ENCODE data around the gene PRX.

- no peak for TF ChIP-seq CTCF (conservative IDR thresholded peaks at IDR 0.05; ENCODE audit: low read depth in 2 of 2)
- no peak for TF ChIP-seq REST (IDR thresholded peaks at IDR 0.05; ENCODE audit: unreplicated experiment)
These were observed 42.0 kb downstream of the PRX start for GRCh38 chr19:40370997-40371801.
